GM12878 (cell line): ENCODE data around the gene CDC123. TPM values are rescaled to one million over a fixed set of nuclear protein-coding genes. Genes with fewer than 3 reads are reported as not detected.
A peak's percentile ranks its signal among the peaks of the same experiment; 100 is the strongest.
"Not testable (repeated sequence)": the region's sequence is repeated elsewhere in the genome, so short reads cannot be mapped to it uniquely, and the experiment has no call there.

Source experiments
- ATAC-seq: fragments of 200-7000 bp; cut with Tn5 transposase; 3 replicates; pipeline ENCODE4 v1.9.1; 2020; ENCODE audit warnings: mild to moderate bottlenecking, moderate library complexity
- BruUV-seq: library from RNA; stranded (reverse); fragments of 400-500 nt; replicated peaks from 2 replicates; lab custom pipeline; 2021; lab: Mats Ljungman, UMichigan
- CTCF ChIA-PET: fragments of 300-600 bp; sonication (Branson Sonifier 250); formaldehyde crosslinking; extraction: SDS; loops from one replicate; lab custom pipeline; 2021; ENCODE audit warnings: inconsistent platforms; lab: Yijun Ruan, JAX
- POLR2A ChIA-PET: fragments of 350-600 bp; formaldehyde crosslinking; extraction: SDS; loops from one replicate; lab custom pipeline; 2021; ENCODE audit warnings: inconsistent platforms; lab: Charles Lee
- RAD21 ChIA-PET: fragments of 300-600 bp; sonication (Branson Sonifier 250); formaldehyde crosslinking; loops from one replicate; lab custom pipeline; 2023; ENCODE audit warnings: antibody characterized with exemption; ENCODE audit not compliant: unreplicated experiment; lab: Charles Lee
- SMC1A ChIA-PET: fragments of 300-600 bp; sonication (Branson Sonifier 250); formaldehyde crosslinking; loops from one replicate; lab custom pipeline; 2023; ENCODE audit not compliant: unreplicated experiment, uncharacterized antibody; lab: Charles Lee
- DNase-seq: peaks from one replicate; pipeline ENCODE4 v3.0.0-alpha.2; 2011; ENCODE audit warnings: low read depth, low spot score
- FAIRE-seq: peaks from 3 replicates; lab custom pipeline; 2011; peaks lifted over from hg19 to GRCh38; lab: Jason Lieb, UNC
- H2AFZ ChIP-seq: 2 replicates; pipeline ENCODE4 v1.6.0; 2011; ENCODE audit warnings: low read depth, low read length, control low read depth; ENCODE audit not compliant: control insufficient read depth
- H3K27ac ChIP-seq: 2 replicates; pipeline ENCODE4 v1.5.1; 2011; ENCODE audit warnings: control low read depth; ENCODE audit not compliant: control insufficient read depth, insufficient read depth
- H3K27me3 ChIP-seq, 2 experiments: replicated peaks in 1 of 2; 2 replicates each; pipeline versions ENCODE4 v1.6.0 to v1.6.1; 2011; ENCODE audit warnings: low read length in 1 of 2; ENCODE audit not compliant: control insufficient read depth in 2 of 2, insufficient read depth in 2 of 2
- H3K36me3 ChIP-seq, 2 experiments: 2 replicates each; pipeline ENCODE4 v1.5.1; 2011; ENCODE audit warnings: low read length in 1 of 2; ENCODE audit not compliant: control insufficient read depth in 2 of 2, insufficient read depth in 2 of 2
- H3K4me1 ChIP-seq: 2 replicates; pipeline ENCODE4 v1.6.1; 2011; ENCODE audit warnings: mild to moderate bottlenecking, low read length, moderate library complexity, mixed read lengths; ENCODE audit not compliant: control insufficient read depth, insufficient read depth
- H3K4me2 ChIP-seq: 2 replicates; pipeline ENCODE4 v1.6.0; 2011; ENCODE audit warnings: control low read depth; ENCODE audit not compliant: control insufficient read depth, insufficient read depth
- H3K4me3 ChIP-seq: fragments of 200-600 bp; sonication (generic); 2 replicates; pipeline ENCODE4 v1.5.1; 2016
- H3K79me2 ChIP-seq: 2 replicates; pipeline ENCODE4 v1.6.0; 2011; ENCODE audit warnings: low read length; ENCODE audit not compliant: control insufficient read depth, insufficient read depth
- H3K9ac ChIP-seq: 2 replicates; pipeline ENCODE4 v1.8.0; 2011; ENCODE audit warnings: low read length, control low read depth, mixed read lengths; ENCODE audit not compliant: control insufficient read depth, insufficient read depth
- H3K9me3 ChIP-seq: replicated peaks from 3 replicates; pipeline ENCODE4 v1.5.1; 2011; ENCODE audit warnings: mild to moderate bottlenecking, low read length; ENCODE audit not compliant: control insufficient read depth, insufficient read depth
- H4K20me1 ChIP-seq: 2 replicates; pipeline ENCODE4 v1.6.0; 2011; ENCODE audit not compliant: control insufficient read depth, insufficient read depth
- CEBPB ChIP-seq, 2 experiments: fragments of 150-350 bp in 1 of 2; IDR thresholded peaks; 2 replicates each; pipeline ENCODE4 v1.6.1; 2012 to 2014; ENCODE audit warnings: low read depth in 2 of 2, low read length in 2 of 2, borderline replicate concordance in 1 of 2, inconsistent platforms in 1 of 2
- CEBPZ ChIP-seq: fragments of 150-350 bp; IDR thresholded peaks from 2 replicates; pipeline ENCODE4 v1.6.1; 2016; ENCODE audit warnings: low read depth, low read length
- GATAD2B ChIP-seq: fragments of 450-650 bp; conservative IDR thresholded peaks from 2 replicates; pipeline ENCODE4 v1.6.1; 2017; ENCODE audit warnings: low read depth, mild to moderate bottlenecking, moderate library complexity
- KAT2A ChIP-seq: conservative IDR thresholded peaks from 2 replicates; pipeline ENCODE4 v1.6.1; 2011; ENCODE audit warnings: low read depth, low read length; ENCODE audit not compliant: control insufficient read depth
- SKIL ChIP-seq: fragments of 450-650 bp; IDR thresholded peaks from 2 replicates; pipeline ENCODE4 v1.6.1; 2017; ENCODE audit warnings: mild to moderate bottlenecking, low read depth, inconsistent platforms; ENCODE audit not compliant: poor library complexity, severe bottlenecking
- TCF3 ChIP-seq: IDR thresholded peaks from 2 replicates; pipeline ENCODE4 v1.6.1; 2012; ENCODE audit warnings: low read depth, mild to moderate bottlenecking, low read length, borderline replicate concordance; ENCODE audit not compliant: insufficient read depth
- TCF7 ChIP-seq: IDR thresholded peaks from 2 replicates; pipeline ENCODE4 v1.6.1; 2014; ENCODE audit warnings: antibody characterized with exemption, borderline replicate concordance
- ZNF207 ChIP-seq: fragments of 450-650 bp; IDR thresholded peaks from 2 replicates; pipeline ENCODE4 v1.6.1; 2014; ENCODE audit warnings: antibody characterized with exemption, mild to moderate bottlenecking, borderline replicate concordance
- WGBS: methylation state at CpG from one replicate; pipeline ENCODE4 v1.1.6; 2016; ENCODE audit warnings: low lambda C conversion rate; ENCODE audit not compliant: insufficient replicate concordance, insufficient coverage; ENCODE audit errors: missing lambda C conversion rate; 5-methylcytosine and 5-hydroxymethylcytosine counted together
- in situ Hi-C: fragments of 300-500 bp; cut with MboI; formaldehyde crosslinking; loops from 9 replicates; pipeline ENCODE4 v1.14.3; 2018; ENCODE audit warnings: mixed read lengths
- intact Hi-C: fragments of 100-400 bp; cut with micrococcal nuclease; formaldehyde crosslinking; loops from one replicate; pipeline ENCODE4 v1.14.2; 2022; ENCODE audit not compliant: unreplicated experiment
- polyA plus RNA-seq, 11 experiments: library from polyadenylated mRNA; depleted of rRNA in 4 of 11; unstranded in 6 of 11; stranded (reverse) in 5 of 11; fragments of >200 nt; fragmentation: Nextera tagmentation in 4 of 11; fragmentation: Illumina TruSeq in 1 of 11; extraction: Ambion mirVana in 4 of 11; extraction: Trizol in 1 of 11; gene quantifications; 1 replicate in 1 of 11; 2 replicates in 10 of 11; pipeline versions ENCODE4 v1.2.1 to v1.2.3, GENCODE V29; 2011 to 2016; ENCODE audit warnings: inconsistent platforms in 2 of 11, missing spikeins in 2 of 11, low read depth in 1 of 11
- total RNA-seq, 4 experiments: library from RNA; depleted of rRNA in 3 of 4; stranded (reverse); fragments of >200 nt in 3 of 4; fragmentation: Illumina TruSeq in 1 of 4; extraction: Trizol in 1 of 4; gene quantifications; 2 replicates each; pipeline versions ENCODE4 v1.2.1 to v1.2.3, GENCODE V29; 2013 to 2021

Gene CDC123
- total and polyA plus RNA-seq, 10 of the 15 experiments (the other 5 are each of a cell fraction or from before 2014, with no cell fraction given), result 128 to 360 (median 209) TPM

GRCh38 chr10:12250181-12250580, 54.2 kb downstream of the CDC123 start:
- ChIA-PET CTCF (interaction anchor here (1.1 to 1.9 kb wide), 2 partner anchors 36 to 406 kb away, joined by 5 to 6 read pairs; no protein-coding TSS in a partner anchor), SMC1A (interaction anchor here (0.6 to 1.3 kb wide), 2 partner anchors 14 to 825 kb away, joined by 3 to 4 read pairs; no protein-coding TSS in a partner anchor), POLR2A (no interaction called here), RAD21 (no interaction called here)
- H3K9me3 ChIP-seq, result no peaks in the 10 kb centered on the region
- DNase-seq (no peak), ATAC-seq (no peak), FAIRE-seq (no peak)
- no peaks in the 10 kb centered on the region for H4K20me1 ChIP-seq
- BruUV-seq, result TSS peak; percentile 45
- H3K9ac ChIP-seq, result no peak overlapping the region
- WGBS, result 98% methylated on average over 10 of the region's 10 CpGs
- in situ Hi-C loops (loop anchor here (5.0 kb wide), 1 partner anchor 462 kb away; no protein-coding TSS in a partner anchor), intact Hi-C loops (loop anchor here (5.0 kb wide), 1 partner anchor 597 kb away; no protein-coding TSS in a partner anchor)
- H3K27me3 ChIP-seq, result no peaks in the 10 kb centered on the region
- H3K4me2 ChIP-seq, result no peak overlapping the region
- no peak overlapping the region for H3K4me3 ChIP-seq
- no peaks in the 10 kb centered on the region for H3K4me1 ChIP-seq
- no peak overlapping the region for H3K27ac ChIP-seq
- TF ChIP-seq ZNF207 (no peak), TCF7 (no peak), KAT2A (no peak), SKIL (no peak), CEBPZ (no peak), GATAD2B (no peak), CEBPB (IDR thresholded peaks at IDR 0.05; ENCODE audit: borderline replicate concordance in 1 of 2, low read depth in 2 of 2, low read length in 2 of 2) (no peak), TCF3 (no peak)
- H3K79me2 ChIP-seq, result no peaks in the 10 kb centered on the region
- peaks cover 7 to 27% of the 10 kb centered on the region in 2 experiments for H3K36me3 ChIP-seq
- no peak overlapping the region for H2AFZ ChIP-seq

GRCh38 chr10:12250702-12251101, 54.7 kb downstream of the CDC123 start:
- H3K9ac ChIP-seq, H3K27me3 ChIP-seq, RAD21 ChIA-PET, FAIRE-seq, POLR2A ChIA-PET, BruUV-seq, H2AFZ ChIP-seq, DNase-seq, ATAC-seq, H3K9me3 ChIP-seq, H4K20me1 ChIP-seq, H3K4me2 ChIP-seq, H3K27ac ChIP-seq, H3K4me1 ChIP-seq, H3K79me2 ChIP-seq, H3K4me3 ChIP-seq: not testable (repeated sequence)
- SMC1A ChIA-PET, result interaction anchor here (0.6 to 2.1 kb wide), 2 partner anchors 36 to 824 kb away, joined by 3 to 7 read pairs; no protein-coding TSS in a partner anchor
- H3K36me3 ChIP-seq, result peaks cover 7 to 27% of the 10 kb centered on the region in 2 experiments
- WGBS, result 95% methylated on average over 5 of the region's 5 CpGs
- in situ Hi-C loops (loop anchor here (5.0 kb wide), 1 partner anchor 462 kb away; no protein-coding TSS in a partner anchor), intact Hi-C loops (loop anchor here (5.0 kb wide), 1 partner anchor 597 kb away; no protein-coding TSS in a partner anchor)
- CTCF ChIA-PET, result interaction anchor here (1.1 kb wide), 2 partner anchors 406 to 461 kb away, joined by 3 to 5 read pairs; no protein-coding TSS in a partner anchor
